K562 (cell line): Measurements from ENCODE around the gene PPP1R37. TPM values are rescaled to one million over a fixed set of nuclear protein-coding genes. Genes with fewer than 3 reads are reported as not detected.

Experiments used
- ARID4B ChIP-seq: sonication (generic); formaldehyde crosslinking; IDR thresholded peaks from 2 replicates; pipeline ENCODE4 v1.8.0; 2022; ENCODE audit warnings: mild to moderate bottlenecking, missing genetic modification reagents
- CC2D1A ChIP-seq: fragments of 450-650 bp; IDR thresholded peaks from 2 replicates; pipeline ENCODE4 v1.6.1; 2017; ENCODE audit warnings: mild to moderate bottlenecking
- DMBX1 ChIP-seq: fragments of 250-450 bp; sonication (Bioruptor Pico); IDR thresholded peaks from 2 replicates; pipeline ENCODE4 v1.8.0; 2022; ENCODE audit warnings: inconsistent platforms, mild to moderate bottlenecking, moderate library complexity, borderline replicate concordance
- GTF2E2 ChIP-seq: fragments of 200-800 bp; sonication (Bioruptor generic); IDR thresholded peaks from 2 replicates; pipeline ENCODE4 v1.6.1; 2016; ENCODE audit warnings: missing genetic modification characterization, missing compliant biosample characterization
- HMG20A ChIP-seq: fragments of 450-650 bp; formaldehyde crosslinking; conservative IDR thresholded peaks from 2 replicates; pipeline ENCODE4 v1.4.0; 2020; ENCODE audit warnings: mild to moderate bottlenecking, mixed read lengths
- HOXB6 ChIP-seq: fragments of 250-450 bp; sonication (Bioruptor Pico); IDR thresholded peaks from 2 replicates; pipeline ENCODE4 v1.5.1; 2022; ENCODE audit warnings: mild to moderate bottlenecking, borderline replicate concordance
- KAT8 ChIP-seq: fragments of 450-650 bp; IDR thresholded peaks from 2 replicates; pipeline ENCODE4 v1.6.1; 2016; ENCODE audit warnings: low read depth, mild to moderate bottlenecking
- MCM5 ChIP-seq: fragments of 450-650 bp; IDR thresholded peaks from 2 replicates; pipeline ENCODE4 v1.6.1; 2016; ENCODE audit warnings: low read depth
- NCOA1 ChIP-seq: fragments of 450-650 bp; IDR thresholded peaks from 2 replicates; pipeline ENCODE4 v1.6.1; 2016; ENCODE audit warnings: low read depth
- NELFE ChIP-seq: IDR thresholded peaks from 2 replicates; pipeline ENCODE4 v1.6.1; 2011; ENCODE audit warnings: mild to moderate bottlenecking; ENCODE audit not compliant: insufficient read depth, insufficient read length
- RERE ChIP-seq: sonication (generic); formaldehyde crosslinking; IDR thresholded peaks from 2 replicates; pipeline ENCODE4 v1.8.0; 2023; ENCODE audit warnings: missing genetic modification reagents, mild to moderate bottlenecking, borderline replicate concordance
- SMARCA4 ChIP-seq: fragments of 450-650 bp; IDR thresholded peaks from 2 replicates; pipeline ENCODE4 v1.6.1; 2016
- ZNF431 ChIP-seq: sonication (generic); formaldehyde crosslinking; IDR thresholded peaks from 2 replicates; pipeline ENCODE4 v1.8.0; 2022; ENCODE audit warnings: mild to moderate bottlenecking, missing genetic modification reagents
- ZNF561 ChIP-seq: fragments of 450-650 bp; formaldehyde crosslinking; conservative IDR thresholded peaks from 2 replicates; pipeline ENCODE4 v1.4.0; 2020; ENCODE audit warnings: mild to moderate bottlenecking, moderate library complexity
- ZNF639 ChIP-seq, 2 experiments: fragments of 200-800 bp in 1 of 2; sonication (Bioruptor generic) in 1 of 2; sonication (generic) in 1 of 2; formaldehyde crosslinking in 1 of 2; IDR thresholded peaks in 1 of 2; conservative IDR thresholded peaks in 1 of 2; 2 replicates each; pipeline versions ENCODE4 v1.5.0 to v1.6.1; 2016 to 2020; ENCODE audit warnings: missing compliant biosample characterization in 1 of 2, missing genetic modification characterization in 1 of 2, missing genetic modification reagents in 1 of 2
- ZNF696 ChIP-seq: fragments of 250-450 bp; sonication (Bioruptor Pico); conservative IDR thresholded peaks from 2 replicates; pipeline ENCODE4 v1.4.0; 2020; ENCODE audit warnings: mild to moderate bottlenecking, moderate library complexity
- polyA plus RNA-seq, 8 experiments: library from polyadenylated mRNA; depleted of rRNA in 4 of 8; stranded (reverse) in 5 of 8; unstranded in 3 of 8; fragments of >200 nt; fragmentation: Nextera tagmentation in 2 of 8; fragmentation: Illumina TruSeq in 1 of 8; extraction: Ambion mirVana in 2 of 8; extraction: Trizol in 1 of 8; gene quantifications; 2 replicates each; pipeline versions ENCODE4 v1.2.1 to v1.2.3, GENCODE V29; 2011 to 2014; ENCODE audit warnings: inconsistent platforms in 1 of 8, missing spikeins in 1 of 8
- total RNA-seq, 7 experiments: library from RNA; depleted of rRNA in 6 of 7; stranded (reverse); fragments of >200 nt in 6 of 7; fragmentation: Illumina TruSeq in 2 of 7; extraction: Trizol in 2 of 7; gene quantifications; 2 replicates each; pipeline versions ENCODE4 v1.2.1 to v1.2.3, GENCODE V29; 2011 to 2021; ENCODE audit warnings: low replicate concordance in 1 of 7

The PPP1R37 gene
- total and polyA plus RNA-seq, 9 of the 15 experiments (the other 6 are each of a cell fraction or from before 2014, with no cell fraction given) = 0.04 to 20.3 (median 7.3) TPM

GRCh38 chr19:45178262-45179071 is 85.5 kb downstream of the PPP1R37 start, which contains the start of gene BLOC1S3 (continued):
- TF ChIP-seq DMBX1 = no peak
- no peak for TF ChIP-seq HMG20A
- TF ChIP-seq MCM5 = no peak
- TF ChIP-seq HOXB6 = no peak
- TF ChIP-seq ZNF431 (CRISPR knock-in tag) = no peak
- TF ChIP-seq RERE (CRISPR knock-in tag) = no peak
- peak in 1 of 2 experiments; percentile 40; a peak in 1 of 4 replicates for TF ChIP-seq ZNF639 (CRISPR knock-in tag; conservative IDR thresholded peaks at IDR 0.05 in 1 of 2, IDR thresholded peaks at IDR 0.05 in 1 of 2)
- no peak for TF ChIP-seq KAT8
- no peak for TF ChIP-seq GTF2E2 (tag)
- TF ChIP-seq NELFE = no peak
- no peak for TF ChIP-seq ZNF696
- TF ChIP-seq ZNF561 (CRISPR knock-in tag) = no peak
- peak; percentile 89 for TF ChIP-seq CC2D1A
- peak; percentile 99 for TF ChIP-seq ARID4B
- no peak for TF ChIP-seq NCOA1
- no peak for TF ChIP-seq SMARCA4
